Gastrocnemius medialis (tissue), 4 donors: ENCODE data around the gene BMF. TPM values are rescaled to one million over a fixed set of nuclear protein-coding genes. Genes with fewer than 3 reads are reported as not detected.

Experiments used
- ATAC-seq, 2 donors: fragments of 150-250 bp; one replicate each; pipeline ENCODE4 v1.9.1; 2016
- DNase-seq, 2 donors: peaks; one replicate each; pipeline ENCODE4 v3.0.0-alpha.2; 2019
- H3K27ac ChIP-seq, 4 donors: fragments of 200-600 bp; sonication (generic); 1 replicate in 1 of 4; 2 replicates in 3 of 4; pipeline ENCODE4 v1.5.1; 2016 to 2018; ENCODE audit warnings: mild to moderate bottlenecking in 2 of 4, moderate library complexity in 1 of 4
- H3K27me3 ChIP-seq, 3 donors: fragments of 200-600 bp; sonication (generic) in 2 of 3; 1 replicate in 1 of 3; 2 replicates in 2 of 3; pipeline versions ENCODE4 v1.5.1 to v1.6.0; 2016 to 2019; ENCODE audit warnings: mild to moderate bottlenecking in 1 of 3, moderate library complexity in 1 of 3
- H3K36me3 ChIP-seq, 2 donors: fragments of 200-600 bp; sonication (generic) in 1 of 2; one replicate each; pipeline ENCODE4 v1.5.1; 2017 to 2018
- H3K4me1 ChIP-seq, 2 donors: fragments of 200-600 bp; sonication (generic) in 1 of 2; one replicate each; pipeline ENCODE4 v1.5.1; 2016 to 2017; ENCODE audit warnings: mild to moderate bottlenecking in 2 of 2
- H3K4me3 ChIP-seq, 4 donors: fragments of 200-600 bp; sonication (generic) in 3 of 4; 1 replicate in 1 of 4; 2 replicates in 3 of 4; pipeline ENCODE4 v1.5.1; 2016 to 2019; ENCODE audit warnings: mild to moderate bottlenecking in 2 of 4
- H3K9me3 ChIP-seq, 3 donors: fragments of 200-600 bp; sonication (generic) in 2 of 3; 1 replicate in 1 of 3; 2 replicates in 2 of 3; pipeline ENCODE4 v1.5.1; 2016 to 2019
- POLR2A ChIP-seq, 2 donors: fragments of 450-650 bp; IDR thresholded peaks; one replicate each; pipeline ENCODE4 v1.6.1; 2017; ENCODE audit warnings: antibody characterized with exemption in 2 of 2, mild to moderate bottlenecking in 2 of 2, moderate library complexity in 2 of 2
- in situ Hi-C, 4 donors: fragments of 200-750 bp; cut with MboI; loops; one replicate each; pipeline versions ENCODE4 v1.15.0 to v1.8.0; 2017; ENCODE audit warnings: low sequenced_read_pairs in 4 of 4
- intact Hi-C: fragments of 100-400 bp; cut with DNase I; formaldehyde crosslinking; loops from one replicate; pipeline ENCODE4 v1.15.1; 2023; ENCODE audit warnings: low total_unique reads
- total RNA-seq, 4 donors: library from RNA; depleted of rRNA; stranded (reverse); fragments of >200 nt; gene quantifications; one replicate each; pipeline versions ENCODE4 v1.1.0 to v1.2.3, GENCODE V29; 2016
- TF ChIP-seq, protein P1 (sequence below), 5 experiments: fragments of 450-650 bp in 3 of 5; fragments of 200-600 bp in 2 of 5; sonication (generic) in 2 of 5; IDR thresholded peaks in 4 of 5; conservative IDR thresholded peaks in 1 of 5; 1 replicate in 4 of 5; 2 replicates in 1 of 5; pipeline ENCODE4 v1.5.1; 2016 to 2019; ENCODE audit warnings: antibody characterized with exemption in 5 of 5, mild to moderate bottlenecking in 3 of 5, moderate library complexity in 3 of 5

Gene BMF
- total RNA-seq, 4 donors from 2014 or later: 0.82 to 11.6 (median 3.2) TPM

DNA sequence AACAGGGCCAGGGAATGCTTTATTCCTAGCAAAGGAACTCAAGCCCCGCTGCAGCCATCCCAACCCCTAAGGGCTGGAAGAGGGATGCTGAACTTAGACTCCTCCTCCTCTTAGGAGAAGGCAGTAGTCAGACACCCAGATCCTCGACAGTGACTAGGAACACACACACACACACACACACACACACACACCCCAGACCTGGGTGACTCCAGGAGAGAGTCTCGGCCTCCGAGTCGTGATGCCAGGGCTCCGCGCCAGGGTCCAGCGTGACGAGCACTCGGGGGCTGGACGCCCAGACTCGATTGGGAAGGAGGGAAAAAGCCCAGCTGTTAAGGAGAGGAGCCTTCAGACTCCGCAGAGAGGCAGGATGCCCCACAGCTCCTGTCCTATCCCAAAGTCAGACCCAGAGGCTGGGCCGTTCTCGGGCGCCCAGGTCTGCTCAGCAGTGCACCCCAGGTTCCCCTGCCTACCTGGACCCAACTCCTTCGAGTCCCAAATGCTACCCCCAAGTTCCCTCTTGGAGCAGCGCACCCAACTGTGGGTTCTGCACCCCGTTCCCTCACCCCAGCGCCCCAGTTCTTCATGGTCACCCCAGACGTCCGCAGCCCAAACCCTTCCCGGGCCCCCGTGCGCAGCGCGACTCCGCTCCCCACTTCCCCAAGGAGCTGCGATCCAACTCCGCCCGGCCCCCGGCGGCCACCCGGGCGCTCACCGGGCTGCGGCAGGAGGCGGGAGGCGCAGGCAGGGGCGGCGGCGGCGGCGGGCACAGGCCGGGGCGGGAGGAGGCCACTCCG, 421 bp downstream of the BMF start:
- no peaks in the 10 kb centered on the region for H3K27me3 ChIP-seq
- intact Hi-C loops: loop anchor here (1.0 to 10.0 kb wide), 5 partner anchors 42 to 847 kb away; partner anchors contain the start of genes CCDC32, CHAC1, EIF2AK4 and RPUSD2
- no peaks in the 10 kb centered on the region for H3K9me3 ChIP-seq
- ATAC-seq (peak; percentile 24 to 26), DNase-seq (peak; percentile 50 to 87)
- peak; percentile 93 to 98 for TF ChIP-seq POLR2A (IDR thresholded peaks at IDR 0.05)
- TF ChIP-seq, protein P1, sequence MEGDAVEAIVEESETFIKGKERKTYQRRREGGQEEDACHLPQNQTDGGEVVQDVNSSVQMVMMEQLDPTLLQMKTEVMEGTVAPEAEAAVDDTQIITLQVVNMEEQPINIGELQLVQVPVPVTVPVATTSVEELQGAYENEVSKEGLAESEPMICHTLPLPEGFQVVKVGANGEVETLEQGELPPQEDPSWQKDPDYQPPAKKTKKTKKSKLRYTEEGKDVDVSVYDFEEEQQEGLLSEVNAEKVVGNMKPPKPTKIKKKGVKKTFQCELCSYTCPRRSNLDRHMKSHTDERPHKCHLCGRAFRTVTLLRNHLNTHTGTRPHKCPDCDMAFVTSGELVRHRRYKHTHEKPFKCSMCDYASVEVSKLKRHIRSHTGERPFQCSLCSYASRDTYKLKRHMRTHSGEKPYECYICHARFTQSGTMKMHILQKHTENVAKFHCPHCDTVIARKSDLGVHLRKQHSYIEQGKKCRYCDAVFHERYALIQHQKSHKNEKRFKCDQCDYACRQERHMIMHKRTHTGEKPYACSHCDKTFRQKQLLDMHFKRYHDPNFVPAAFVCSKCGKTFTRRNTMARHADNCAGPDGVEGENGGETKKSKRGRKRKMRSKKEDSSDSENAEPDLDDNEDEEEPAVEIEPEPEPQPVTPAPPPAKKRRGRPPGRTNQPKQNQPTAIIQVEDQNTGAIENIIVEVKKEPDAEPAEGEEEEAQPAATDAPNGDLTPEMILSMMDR (IDR thresholded peaks at IDR 0.05 in 4 of 5, conservative IDR thresholded peaks at IDR 0.05 in 1 of 5): peak in 1 of 5 experiments; percentile 12
- no peaks in the 10 kb centered on the region for H3K36me3 ChIP-seq
- H3K4me1 ChIP-seq: peaks cover 42 to 43% of the 10 kb centered on the region in 2 donors
- H3K4me3 ChIP-seq: peak overlapping the region; percentile 62 to 88 (median 64)
- H3K27ac ChIP-seq: peak overlapping the region; percentile 81 to 99 (median 92)
- in situ Hi-C loops: loop anchor here in 1 of 4 donors (10.0 kb wide), 1 partner anchor 63 kb away; no protein-coding TSS in a partner anchor

DNA sequence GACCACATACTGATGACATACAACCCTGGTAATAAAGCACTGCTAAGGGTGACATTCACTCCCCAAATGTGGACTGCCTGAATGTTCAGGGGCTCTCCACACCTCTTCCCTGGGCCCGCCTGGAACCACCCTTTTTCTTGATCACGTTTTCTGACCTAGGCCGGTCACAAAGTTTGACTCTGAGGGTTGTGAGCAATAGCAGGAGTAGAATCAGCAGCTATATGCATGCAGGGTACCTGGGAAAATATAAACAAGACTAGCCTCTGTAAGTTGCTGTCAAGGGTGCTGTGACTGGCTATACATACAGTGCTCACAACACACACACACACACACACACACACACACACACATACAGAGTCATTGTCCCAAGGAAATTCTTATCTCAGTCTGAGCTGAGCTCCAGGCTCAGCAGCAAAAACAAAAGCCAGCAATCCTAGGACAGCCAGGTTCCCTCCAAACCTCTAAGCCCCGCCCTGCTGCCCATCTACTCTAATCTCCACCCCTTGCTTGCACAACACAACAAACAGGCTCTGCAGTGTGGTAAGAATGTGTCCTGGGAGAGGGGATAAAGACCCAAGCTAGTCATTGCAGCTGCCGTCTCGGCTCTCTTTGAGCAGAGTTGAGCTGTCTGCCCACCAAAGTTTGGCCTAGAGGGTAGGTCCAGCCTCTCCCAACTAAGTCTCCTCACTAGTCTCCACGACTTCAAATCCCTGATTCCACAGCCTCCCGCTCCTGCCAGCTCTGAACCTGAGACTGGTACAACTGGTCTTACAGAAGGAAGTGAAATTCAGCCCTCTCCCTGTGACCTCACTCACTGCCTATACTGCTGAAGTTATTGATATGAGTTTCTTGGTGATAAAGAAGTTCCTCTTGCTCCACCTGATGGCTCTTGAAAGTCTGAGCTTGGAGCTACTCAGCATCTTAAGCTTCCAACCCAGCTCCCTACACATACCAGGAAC, 2.2 kb downstream of the BMF start:
- no peak for ATAC-seq
- Histone ChIP-seq H3K27ac (peak overlapping the region; percentile 54 to 99 (median 94)), H3K4me1 (peaks cover 60% of the 10 kb centered on the region in 2 donors), H3K9me3 (no peaks in the 10 kb centered on the region), H3K4me3 (no peak overlapping the region), H3K27me3 (no peaks in the 10 kb centered on the region), H3K36me3 (no peaks in the 10 kb centered on the region)
- intact Hi-C loops (loop anchor here (10.0 kb wide), 3 partner anchors 172 to 848 kb away; partner anchors contain the start of genes CCDC32, CHAC1, EIF2AK4 and RPUSD2), in situ Hi-C loops (loop anchor here in 1 of 4 donors (10.0 kb wide), 1 partner anchor 62 kb away; no protein-coding TSS in a partner anchor)
- peak; percentile 50 to 80 for DNase-seq
- peak; percentile 48 to 56 for TF ChIP-seq POLR2A (IDR thresholded peaks at IDR 0.05)
- TF ChIP-seq, protein P1 (IDR thresholded peaks at IDR 0.05 in 4 of 5, conservative IDR thresholded peaks at IDR 0.05 in 1 of 5): no peak

DNA sequence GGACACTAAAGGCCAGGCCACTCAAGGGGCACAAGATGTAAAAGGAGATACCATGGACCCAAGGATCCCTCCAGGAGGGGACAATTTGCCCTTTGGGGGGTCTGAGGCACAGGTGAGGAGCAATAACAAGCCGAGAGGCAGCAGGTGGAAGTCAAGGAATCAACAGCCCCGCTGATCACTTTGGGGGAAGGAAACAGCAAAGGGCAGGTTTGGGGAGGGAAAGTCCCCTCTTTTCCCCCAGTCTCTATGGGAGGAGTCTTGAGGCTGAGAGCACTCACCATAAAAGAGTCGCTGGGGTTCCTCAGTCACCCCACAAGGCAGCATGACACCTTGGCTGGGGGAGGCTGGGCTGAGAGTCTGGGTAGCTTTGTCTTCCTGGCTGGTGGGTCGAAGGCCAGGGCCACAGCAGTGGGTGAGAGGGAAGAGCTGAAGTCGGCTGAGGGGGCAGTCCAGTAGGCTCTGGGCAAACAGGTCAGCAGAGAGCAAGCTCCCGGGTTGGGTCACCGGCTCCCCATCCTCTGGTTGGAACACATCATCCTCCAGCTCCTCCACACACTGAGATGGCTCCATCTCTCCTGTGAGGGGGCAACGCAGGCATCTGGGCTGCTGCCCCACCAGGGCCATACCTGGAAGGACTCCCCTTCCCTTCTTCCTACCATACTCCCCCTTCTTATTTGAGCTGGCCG, 3.0 kb downstream of the BMF start:
- ATAC-seq (no peak), DNase-seq (no peak)
- no peaks in the 10 kb centered on the region for H3K36me3 ChIP-seq
- H3K9me3 ChIP-seq: no peaks in the 10 kb centered on the region
- peaks cover 68 to 69% of the 10 kb centered on the region in 2 donors for H3K4me1 ChIP-seq
- H3K27ac ChIP-seq: peak overlapping the region; percentile 93 to 99 (median 98)
- TF ChIP-seq, protein P1 (IDR thresholded peaks at IDR 0.05 in 4 of 5, conservative IDR thresholded peaks at IDR 0.05 in 1 of 5): no peak
- TF ChIP-seq POLR2A (IDR thresholded peaks at IDR 0.05): no peak
- intact Hi-C loops (loop anchor here (10.0 kb wide), 3 partner anchors 171 to 849 kb away; partner anchors contain the start of genes CCDC32, CHAC1, EIF2AK4 and RPUSD2), in situ Hi-C loops (loop anchor here in 1 of 4 donors (10.0 kb wide), 1 partner anchor 61 kb away; no protein-coding TSS in a partner anchor)
- no peaks in the 10 kb centered on the region for H3K27me3 ChIP-seq
- no peak overlapping the region for H3K4me3 ChIP-seq
